Activated B cell treated with CpG ODN at 0.5 μM for 24 hours (primary cell): Measurements from ENCODE around the gene PAN2. TPM values are rescaled to one million over a fixed set of nuclear protein-coding genes. Genes with fewer than 3 reads are reported as not detected.

Experiments used
- ATAC-seq: fragments of 200-7000 bp; cut with Tn5 transposase; one replicate; pipeline ENCODE4 v1.10.0; 2021; ENCODE audit warnings: low read depth, mild to moderate bottlenecking, moderate library complexity
- CTCF ChIA-PET: fragments of 350-600 bp; sonication (Branson Sonifier 250); formaldehyde crosslinking; loops from one replicate; lab custom pipeline; 2021; ENCODE audit warnings: antibody characterized with exemption; lab: Charles Lee
- POLR2A ChIA-PET: fragments of 350-600 bp; sonication (Branson Sonifier 250); formaldehyde crosslinking; loops from one replicate; lab custom pipeline; 2021; ENCODE audit warnings: antibody characterized with exemption; lab: Charles Lee
- DNase-seq: peaks from one replicate; pipeline ENCODE4 v3.0.0; 2022
- H3K27ac Mint-ChIP-seq: one replicate; pipeline ENCODE4 v1.8.0; 2020; ENCODE audit warnings: mixed read lengths
- H3K27me3 Mint-ChIP-seq: one replicate; pipeline ENCODE4 v1.8.0; 2021; ENCODE audit warnings: mixed read lengths
- H3K36me3 Mint-ChIP-seq: one replicate; pipeline ENCODE4 v1.8.0; 2021; ENCODE audit warnings: low read depth, mixed read lengths
- H3K4me1 Mint-ChIP-seq: one replicate; pipeline ENCODE4 v1.8.0; 2021; ENCODE audit warnings: mixed read lengths
- H3K4me3 Mint-ChIP-seq: one replicate; pipeline ENCODE4 v1.8.0; 2020; ENCODE audit warnings: mild to moderate bottlenecking, mixed read lengths
- H3K9me3 Mint-ChIP-seq: one replicate; pipeline ENCODE4 v1.8.0; 2020; ENCODE audit warnings: mixed read lengths
- intact Hi-C: fragments of 100-400 bp; cut with micrococcal nuclease; formaldehyde crosslinking; loops from one replicate; pipeline ENCODE4 v1.15.1; 2024
- total RNA-seq: library from RNA; stranded (reverse); gene quantifications from 2 replicates; pipeline ENCODE4 v1.2.3, GENCODE V29; 2022
- TF ChIP-seq, protein P1 (sequence below): fragments of 200-600 bp; IDR thresholded peaks from one replicate; pipeline ENCODE4 v1.8.0; 2022; ENCODE audit warnings: antibody characterized with exemption, mild to moderate bottlenecking

PAN2 gene
- total RNA-seq, 1 donor from 2014 or later: 98.9 TPM

DNA sequence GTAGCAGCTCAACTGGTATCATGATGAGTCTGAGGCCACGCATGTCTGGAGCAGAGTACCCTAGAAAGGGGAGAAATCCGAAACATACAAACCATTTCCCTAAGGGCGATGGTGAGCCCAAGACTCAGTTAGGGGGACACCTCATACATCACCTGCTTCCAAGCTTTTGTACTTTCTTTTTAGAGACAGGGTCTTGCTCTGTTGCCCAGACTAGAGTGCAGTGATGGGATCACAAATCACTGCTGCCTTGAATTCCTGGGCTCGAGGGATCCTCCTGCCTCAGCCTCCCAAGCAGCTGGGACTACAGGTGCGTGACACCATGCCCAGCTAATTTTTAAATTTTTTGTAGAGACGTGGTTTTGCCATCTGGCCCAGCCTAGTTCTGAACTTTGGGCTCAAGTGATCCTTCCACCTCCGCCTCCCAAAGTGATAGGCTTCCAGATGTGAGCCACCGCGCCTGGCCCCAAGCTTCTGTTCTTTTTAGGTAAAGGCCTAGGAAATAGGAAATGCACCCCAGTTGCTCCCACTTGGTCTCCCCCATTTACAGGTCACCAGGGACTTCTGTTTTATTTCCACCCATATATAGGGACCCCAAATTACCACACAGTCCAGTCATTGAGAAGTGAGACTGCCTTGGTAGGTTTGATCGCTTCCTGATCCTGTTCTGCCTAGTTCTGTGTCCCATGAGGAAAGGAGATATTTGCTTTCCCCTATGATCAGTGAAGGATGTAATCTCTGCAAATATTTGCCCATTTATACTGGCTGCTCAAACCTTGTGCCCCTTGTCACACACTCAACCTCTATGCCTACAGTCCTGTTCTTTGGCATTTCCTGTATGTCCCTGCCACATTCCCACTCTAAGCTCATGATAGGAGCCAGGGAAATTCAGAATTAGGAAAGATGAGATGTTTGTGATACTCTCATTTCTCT, 28.6 kb upstream of the PAN2 start, which contains the start of gene APOF:
Gene APOF (minus strand): TSS at position 728 of the 930 bp plus-strand sequence. CDS start 112 bp downstream, at position 616.
- H3K27me3 Mint-ChIP-seq: no peaks in the 10 kb centered on the region
- TF ChIP-seq, protein P1, sequence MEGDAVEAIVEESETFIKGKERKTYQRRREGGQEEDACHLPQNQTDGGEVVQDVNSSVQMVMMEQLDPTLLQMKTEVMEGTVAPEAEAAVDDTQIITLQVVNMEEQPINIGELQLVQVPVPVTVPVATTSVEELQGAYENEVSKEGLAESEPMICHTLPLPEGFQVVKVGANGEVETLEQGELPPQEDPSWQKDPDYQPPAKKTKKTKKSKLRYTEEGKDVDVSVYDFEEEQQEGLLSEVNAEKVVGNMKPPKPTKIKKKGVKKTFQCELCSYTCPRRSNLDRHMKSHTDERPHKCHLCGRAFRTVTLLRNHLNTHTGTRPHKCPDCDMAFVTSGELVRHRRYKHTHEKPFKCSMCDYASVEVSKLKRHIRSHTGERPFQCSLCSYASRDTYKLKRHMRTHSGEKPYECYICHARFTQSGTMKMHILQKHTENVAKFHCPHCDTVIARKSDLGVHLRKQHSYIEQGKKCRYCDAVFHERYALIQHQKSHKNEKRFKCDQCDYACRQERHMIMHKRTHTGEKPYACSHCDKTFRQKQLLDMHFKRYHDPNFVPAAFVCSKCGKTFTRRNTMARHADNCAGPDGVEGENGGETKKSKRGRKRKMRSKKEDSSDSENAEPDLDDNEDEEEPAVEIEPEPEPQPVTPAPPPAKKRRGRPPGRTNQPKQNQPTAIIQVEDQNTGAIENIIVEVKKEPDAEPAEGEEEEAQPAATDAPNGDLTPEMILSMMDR: no peak
- no peak for ATAC-seq
- ChIA-PET POLR2A (interaction anchor here (0.5 to 5.5 kb wide), 7 partner anchors 14 to 141 kb away, joined by 3 to 128 read pairs (median 6); partner anchors contain the start of genes CNPY2, IL23A, RNF41 and TIMELESS), CTCF (interaction anchor here (1.3 kb wide), 1 partner anchor 10 kb away, joined by 3 read pairs; no protein-coding TSS in a partner anchor)
- H3K4me3 Mint-ChIP-seq: peak within 1 kb of the TSS; percentile 92
- H3K36me3 Mint-ChIP-seq: peaks cover 8% of the 10 kb centered on the region
- intact Hi-C loops: loop anchor here (10.0 kb wide), 1 partner anchor 272 kb away; the partner anchor contains the start of gene BAZ2A
- H3K27ac Mint-ChIP-seq: peak within 1 kb of the TSS; percentile 94
- H3K4me1 Mint-ChIP-seq: peaks cover 36% of the 10 kb centered on the region
- no peaks in the 10 kb centered on the region for H3K9me3 Mint-ChIP-seq
- DNase-seq: no peak

DNA sequence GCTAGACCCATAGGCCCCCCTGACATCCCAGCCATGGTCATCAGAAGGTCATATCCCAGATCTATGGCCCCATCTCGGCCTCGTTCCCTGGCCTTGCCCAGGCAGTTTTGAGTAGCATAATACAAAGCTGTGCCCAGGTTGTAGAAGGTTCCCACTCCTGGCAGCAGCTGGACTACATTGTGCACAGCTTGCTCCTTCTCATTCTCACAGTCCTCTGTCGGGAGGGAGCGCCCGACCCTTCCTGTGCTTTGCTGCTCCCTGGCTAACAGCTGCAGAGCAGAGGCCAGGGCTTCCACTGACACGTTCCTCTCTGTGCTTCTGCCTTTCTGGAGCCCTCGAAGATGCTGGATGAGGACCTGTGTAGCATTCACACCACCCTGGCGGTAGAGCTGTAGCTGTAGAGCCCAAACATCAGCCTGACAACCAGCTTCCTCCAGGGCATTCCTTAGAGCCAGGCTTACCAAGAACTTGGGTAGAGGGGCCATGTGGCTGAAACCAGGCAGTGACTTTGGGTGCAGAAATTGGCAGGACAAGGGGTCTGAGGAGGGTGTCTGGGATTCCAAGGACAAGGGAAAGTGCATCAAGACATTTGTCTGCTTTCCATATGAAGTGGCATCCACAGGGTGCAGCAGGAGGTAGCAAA, 27.8 kb upstream of the PAN2 start:
- Mint-ChIP-seq H3K4me1 (peaks cover 36% of the 10 kb centered on the region), H3K9me3 (no peaks in the 10 kb centered on the region), H3K27me3 (no peaks in the 10 kb centered on the region), H3K36me3 (peaks cover 8% of the 10 kb centered on the region), H3K4me3 (peak overlapping the region; percentile 92), H3K27ac (peak overlapping the region; percentile 94)
- TF ChIP-seq, protein P1: no peak
- intact Hi-C loops: loop anchor here (10.0 kb wide), 1 partner anchor 273 kb away; the partner anchor contains the start of gene BAZ2A
- ChIA-PET CTCF (interaction anchor here (1.3 kb wide), 1 partner anchor 11 kb away, joined by 3 read pairs; no protein-coding TSS in a partner anchor), POLR2A (interaction anchor here (0.9 to 5.5 kb wide), 9 partner anchors 15 to 140 kb away, joined by 3 to 128 read pairs (median 7); partner anchors contain the start of genes CNPY2, GLS2, IL23A and PAN2)
- DNase-seq: no peak
- no peak for ATAC-seq

DNA sequence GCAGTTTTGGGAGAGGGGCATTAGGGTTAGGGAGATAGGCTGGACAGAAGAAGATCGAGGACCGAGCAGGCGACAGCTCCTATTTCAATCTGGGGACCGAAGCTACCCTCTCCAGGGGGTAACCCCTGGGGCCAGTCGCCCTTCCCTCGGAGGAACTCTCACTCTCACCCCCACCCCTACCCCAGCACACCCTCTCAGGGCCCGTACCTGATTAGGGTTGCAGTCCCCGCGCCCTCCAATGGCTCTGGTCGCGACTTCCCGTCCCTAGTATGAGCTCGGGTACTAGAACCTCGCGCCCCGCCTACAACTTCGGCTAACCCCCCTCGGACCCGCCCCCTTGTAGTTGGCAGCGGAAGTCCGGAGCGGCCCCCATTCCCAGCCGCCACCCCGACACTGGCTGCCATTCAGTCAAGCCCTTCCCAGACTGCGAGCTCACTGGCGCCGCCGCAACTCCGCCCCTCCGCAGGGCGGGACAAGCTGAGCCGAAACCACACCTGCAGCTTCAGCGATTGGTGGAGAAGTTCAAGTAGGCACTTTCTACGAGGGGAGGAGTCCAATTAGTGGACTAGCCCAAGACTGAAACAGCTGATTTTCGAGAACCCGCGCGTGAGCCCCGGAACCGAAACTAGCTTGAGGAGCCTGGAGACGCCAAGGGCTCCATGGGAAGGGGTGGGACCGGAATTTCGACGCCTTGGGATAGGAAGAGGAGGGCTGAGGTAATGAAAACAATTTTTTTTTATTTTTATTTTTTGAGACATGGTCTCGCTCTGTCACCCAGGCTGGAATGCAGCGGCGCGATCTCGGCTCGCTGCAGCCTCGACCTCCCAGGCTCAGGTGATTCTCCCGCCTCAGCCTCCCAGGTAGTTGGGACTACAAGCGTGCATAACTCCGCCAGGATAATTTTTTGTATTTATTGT, 26.3 kb upstream of the PAN2 start, which contains the start of gene STAT2:
Gene STAT2 (minus strand): TSS at position 257 of the 917 bp plus-strand sequence. CDS start 3,536 bp downstream, outside the sequence.
- CTCF ChIA-PET: interaction anchor here (0.8 to 4.0 kb wide), 11 partner anchors 14 to 277 kb away, joined by 3 to 35 read pairs (median 6); partner anchors contain the start of genes CNPY2, IL23A and TIMELESS
- TF ChIP-seq, protein P1: no peak
- POLR2A ChIA-PET: interaction anchor here (0.6 to 5.5 kb wide), 34 partner anchors 10 to 542 kb away, joined by 3 to 128 read pairs (median 7); partner anchors contain the start of genes ANKRD52, CNPY2, COQ10A and CS
- Mint-ChIP-seq H3K36me3 (peaks cover 21% of the 10 kb centered on the region), H3K27me3 (no peaks in the 10 kb centered on the region), H3K9me3 (no peaks in the 10 kb centered on the region), H3K4me3 (peak within 1 kb of the TSS; percentile 92), H3K4me1 (peaks cover 36% of the 10 kb centered on the region), H3K27ac (peak within 1 kb of the TSS; percentile 94)
- intact Hi-C loops: loop anchor here (1.0 to 10.0 kb wide), 12 partner anchors 15 to 275 kb away; partner anchors contain the start of genes BAZ2A, CS, IL23A and MYL6B
- ATAC-seq (peak; percentile 94), DNase-seq (peak; percentile 98)

DNA sequence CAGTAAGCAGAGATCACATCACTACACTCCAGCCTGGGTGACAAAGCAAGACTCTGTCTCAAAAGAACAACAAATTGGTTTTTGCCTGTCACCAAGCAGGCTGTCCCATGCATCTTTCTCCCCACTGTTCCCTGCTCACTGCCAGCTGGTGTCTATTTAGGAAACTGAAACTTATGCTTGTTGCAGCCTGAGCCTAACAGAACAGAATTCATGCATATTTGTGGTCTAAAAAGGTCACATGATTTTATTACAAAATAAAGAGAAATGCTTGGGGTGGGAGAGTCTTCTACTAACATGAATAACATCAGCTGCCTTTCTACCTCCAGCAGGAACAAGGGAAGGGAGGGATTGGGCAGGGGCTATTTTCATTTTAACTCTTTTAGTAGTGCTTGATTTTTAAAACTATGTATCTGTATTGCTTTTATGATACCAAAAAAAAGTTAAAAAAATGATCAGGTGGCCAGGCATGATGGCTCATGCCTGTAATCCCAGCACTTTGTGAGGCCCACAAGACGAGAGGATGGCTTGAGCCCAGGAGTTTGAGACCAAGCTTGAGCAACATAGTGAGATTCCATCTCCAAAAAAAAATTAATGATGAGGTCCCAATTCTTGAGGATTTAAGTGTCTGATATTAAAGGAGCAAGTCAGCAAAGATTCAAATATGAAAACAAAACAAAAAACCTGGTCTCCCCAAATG, 25.2 kb upstream of the PAN2 start:
- peak overlapping the region; percentile 92 for H3K4me3 Mint-ChIP-seq
- CTCF ChIA-PET: interaction anchor here (0.8 to 4.0 kb wide), 6 partner anchors 12 to 105 kb away, joined by 3 to 35 read pairs (median 8); partner anchors contain the start of genes CNPY2 and TIMELESS
- peak overlapping the region; percentile 94 for H3K27ac Mint-ChIP-seq
- TF ChIP-seq, protein P1: no peak
- H3K27me3 Mint-ChIP-seq: no peaks in the 10 kb centered on the region
- peaks cover 33% of the 10 kb centered on the region for H3K36me3 Mint-ChIP-seq
- intact Hi-C loops: no loop called here
- ATAC-seq (no peak), DNase-seq (no peak)
- POLR2A ChIA-PET: interaction anchor here (0.6 to 5.5 kb wide), 22 partner anchors 10 to 541 kb away, joined by 3 to 128 read pairs (median 8); partner anchors contain the start of genes CNPY2, COQ10A, CS and ESYT1
- H3K9me3 Mint-ChIP-seq: no peaks in the 10 kb centered on the region
- peaks cover 36% of the 10 kb centered on the region for H3K4me1 Mint-ChIP-seq
